ENCODE results near the gene MAP3K10.

The MAP3K10 gene

DNA sequence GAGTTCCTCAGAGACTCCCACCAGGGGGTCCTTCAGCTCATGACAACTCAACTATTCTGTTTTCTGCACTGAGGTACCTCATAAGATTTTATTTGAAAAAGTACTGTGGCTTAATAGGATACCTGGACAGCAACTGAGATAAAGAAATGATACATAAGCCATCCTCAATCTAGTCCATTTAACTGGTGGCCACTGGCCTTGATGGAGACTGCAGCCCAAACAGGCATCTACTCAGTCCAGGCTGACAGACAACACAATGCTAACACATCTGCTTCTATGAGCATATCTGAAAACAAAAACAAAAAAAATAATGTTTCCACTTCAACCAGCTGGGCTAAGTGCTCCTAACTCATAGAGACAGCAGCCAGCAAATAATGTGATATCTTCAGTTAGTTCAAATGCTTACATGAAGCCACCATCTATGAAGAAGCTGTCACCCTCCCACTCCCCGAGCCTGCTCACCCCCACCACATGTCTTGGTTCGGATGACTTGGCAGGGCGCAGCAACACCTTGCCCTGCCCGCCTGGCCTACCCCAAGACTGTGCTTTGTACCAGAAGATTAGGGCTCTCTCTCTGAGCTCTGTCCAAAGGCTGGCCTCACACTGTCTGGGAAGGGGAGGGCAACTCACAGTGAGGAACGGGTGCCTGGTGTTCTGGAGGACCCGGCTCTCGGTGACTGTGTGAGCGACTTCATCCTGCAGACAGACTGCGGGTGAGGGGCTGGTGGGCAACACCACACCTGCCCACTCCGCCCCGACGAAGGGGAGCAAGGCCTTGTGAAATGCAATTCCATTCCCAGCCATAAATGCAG, 48.4 kb downstream of the MAP3K10 start:
- TF ChIP-seq ZSCAN30 (tag by site-specific recombination; IDR thresholded peaks at IDR 0.05) (peak; percentile 97), ZNF292 (tag by site-specific recombination; IDR thresholded peaks at IDR 0.05; ENCODE audit: borderline replicate concordance, low read depth) (no peak), SCRT2 (tag by site-specific recombination; IDR thresholded peaks at IDR 0.05) (no peak), ZNF600 (tag by site-specific recombination; IDR thresholded peaks at IDR 0.05) (no peak), EGR2 (tag by site-specific recombination; IDR thresholded peaks at IDR 0.05; ENCODE audit: low read depth) (0 out of 2 replicates have a peak, but pooled peaks have one; percentile 4)
- TF ChIP-seq, protein P1, sequence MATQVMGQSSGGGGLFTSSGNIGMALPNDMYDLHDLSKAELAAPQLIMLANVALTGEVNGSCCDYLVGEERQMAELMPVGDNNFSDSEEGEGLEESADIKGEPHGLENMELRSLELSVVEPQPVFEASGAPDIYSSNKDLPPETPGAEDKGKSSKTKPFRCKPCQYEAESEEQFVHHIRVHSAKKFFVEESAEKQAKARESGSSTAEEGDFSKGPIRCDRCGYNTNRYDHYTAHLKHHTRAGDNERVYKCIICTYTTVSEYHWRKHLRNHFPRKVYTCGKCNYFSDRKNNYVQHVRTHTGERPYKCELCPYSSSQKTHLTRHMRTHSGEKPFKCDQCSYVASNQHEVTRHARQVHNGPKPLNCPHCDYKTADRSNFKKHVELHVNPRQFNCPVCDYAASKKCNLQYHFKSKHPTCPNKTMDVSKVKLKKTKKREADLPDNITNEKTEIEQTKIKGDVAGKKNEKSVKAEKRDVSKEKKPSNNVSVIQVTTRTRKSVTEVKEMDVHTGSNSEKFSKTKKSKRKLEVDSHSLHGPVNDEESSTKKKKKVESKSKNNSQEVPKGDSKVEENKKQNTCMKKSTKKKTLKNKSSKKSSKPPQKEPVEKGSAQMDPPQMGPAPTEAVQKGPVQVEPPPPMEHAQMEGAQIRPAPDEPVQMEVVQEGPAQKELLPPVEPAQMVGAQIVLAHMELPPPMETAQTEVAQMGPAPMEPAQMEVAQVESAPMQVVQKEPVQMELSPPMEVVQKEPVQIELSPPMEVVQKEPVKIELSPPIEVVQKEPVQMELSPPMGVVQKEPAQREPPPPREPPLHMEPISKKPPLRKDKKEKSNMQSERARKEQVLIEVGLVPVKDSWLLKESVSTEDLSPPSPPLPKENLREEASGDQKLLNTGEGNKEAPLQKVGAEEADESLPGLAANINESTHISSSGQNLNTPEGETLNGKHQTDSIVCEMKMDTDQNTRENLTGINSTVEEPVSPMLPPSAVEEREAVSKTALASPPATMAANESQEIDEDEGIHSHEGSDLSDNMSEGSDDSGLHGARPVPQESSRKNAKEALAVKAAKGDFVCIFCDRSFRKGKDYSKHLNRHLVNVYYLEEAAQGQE (tag by site-specific recombination; IDR thresholded peaks at IDR 0.05): 0 out of 2 replicates have a peak, but pooled peaks have one; percentile 8
- Histone ChIP-seq H3K27ac (ENCODE audit: extremely low read depth, low read depth, low read length) (0 out of 2 replicates have a peak overlapping the region, but pooled peaks have one; percentile 31), H3K4me1 (ENCODE audit: control insufficient read depth, insufficient read depth, low read length) (no peaks in the 10 kb centered on the region), H3K4me3 (ENCODE audit: low read depth, low read length) (no peak overlapping the region), H3K36me3 (ENCODE audit: control insufficient read depth in 2 of 2, insufficient read depth in 1 of 2, low read length in 2 of 2) (peaks cover 79 to 83% of the 10 kb centered on the region in 2 experiments), H3K9me3 (ENCODE audit: control insufficient read depth, insufficient read depth, low read depth, low read length) (no peaks in the 10 kb centered on the region)
- POLR2A ChIA-PET: no interaction called here
- CTCF ChIA-PET: interaction anchor here (0.6 to 2.0 kb wide), 2 partner anchors 100 to 179 kb away, joined by 3 to 5 read pairs; no protein-coding TSS in a partner anchor

DNA sequence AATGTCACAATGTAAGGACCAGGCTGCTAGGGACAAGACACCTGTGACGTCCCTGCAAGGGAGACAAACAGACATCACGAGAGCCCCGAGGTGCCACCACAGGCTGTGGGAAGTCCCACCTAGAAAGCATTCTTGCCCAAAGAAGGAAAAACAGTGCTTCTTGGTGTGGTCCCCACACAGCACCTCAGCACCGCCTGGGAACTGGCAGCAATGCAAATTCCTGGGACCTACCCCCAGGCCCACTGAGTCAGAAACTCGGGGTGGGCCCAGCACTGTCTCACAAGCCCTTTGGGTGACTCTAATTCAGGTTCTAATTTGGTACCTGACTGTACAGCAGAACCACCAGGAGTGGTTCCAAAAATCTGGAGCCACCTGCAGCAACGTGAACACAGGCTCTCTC, 49.1 kb downstream of the MAP3K10 start:
- no peak overlapping the region for H3K4me3 ChIP-seq (ENCODE audit: low read depth, low read length)
- H3K4me1 ChIP-seq (ENCODE audit: control insufficient read depth, insufficient read depth, low read length): 0 out of 2 replicates have a peak, but pooled peaks cover 2% of the 10 kb centered on the region
- no peaks in the 10 kb centered on the region for H3K9me3 ChIP-seq (ENCODE audit: control insufficient read depth, insufficient read depth, low read depth, low read length)
- peaks cover 75 to 82% of the 10 kb centered on the region in 2 experiments for H3K36me3 ChIP-seq (ENCODE audit: control insufficient read depth in 2 of 2, insufficient read depth in 1 of 2, low read length in 2 of 2)
- ChIA-PET CTCF (interaction anchor here (2.0 kb wide), 1 partner anchor 100 kb away, joined by 5 read pairs; no protein-coding TSS in a partner anchor), POLR2A (interaction anchor here (0.6 to 1.0 kb wide), 3 partner anchors 17 to 143 kb away, joined by 3 read pairs; no protein-coding TSS in a partner anchor)
- 0 out of 2 replicates have a peak overlapping the region, but pooled peaks have one; percentile 31 for H3K27ac ChIP-seq (ENCODE audit: extremely low read depth, low read depth, low read length)
- TF ChIP-seq ZNF426 (tag by site-specific recombination; IDR thresholded peaks at IDR 0.05) (no peak), SCRT2 (tag by site-specific recombination; IDR thresholded peaks at IDR 0.05) (0 out of 2 replicates have a peak, but pooled peaks have one; percentile 58)

DNA sequence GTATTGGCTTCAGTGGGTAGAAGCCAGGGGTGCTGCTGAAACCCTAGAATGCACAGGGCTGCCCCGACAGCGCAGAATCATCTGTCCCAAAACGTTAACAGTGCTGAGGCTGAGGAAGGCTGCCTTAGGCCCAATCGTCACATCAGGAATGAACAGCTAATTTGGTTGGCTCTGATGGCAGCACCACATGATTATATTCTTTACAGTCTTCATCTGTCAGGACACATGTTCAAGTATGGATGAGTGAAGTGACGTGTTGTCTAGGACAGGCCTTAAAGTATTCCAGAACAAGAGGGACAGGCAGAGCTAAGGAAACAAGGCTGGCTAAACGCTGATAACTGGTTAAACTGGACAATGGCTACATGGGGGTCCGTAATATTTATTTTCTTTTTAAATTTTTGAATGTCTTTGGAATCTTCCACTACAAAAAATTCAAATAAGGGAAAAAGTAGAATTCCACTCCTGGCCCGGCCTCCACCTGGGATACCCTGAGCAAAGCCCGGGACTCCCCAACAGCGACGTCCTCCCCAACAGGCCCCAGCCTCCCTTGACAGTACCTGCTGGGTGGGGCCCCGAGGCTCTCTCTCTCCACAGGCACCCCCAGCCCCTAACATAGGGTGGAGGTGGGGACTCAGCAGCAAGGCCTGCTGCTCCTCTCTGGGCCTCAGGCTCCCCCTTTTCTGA, 50.0 kb downstream of the MAP3K10 start:
- H3K36me3 ChIP-seq (ENCODE audit: control insufficient read depth in 2 of 2, insufficient read depth in 1 of 2, low read length in 2 of 2): peaks cover 75 to 78% of the 10 kb centered on the region in 2 experiments
- CTCF ChIA-PET: interaction anchor here (0.5 to 2.0 kb wide), 2 partner anchors 101 to 819 kb away, joined by 4 to 5 read pairs; no protein-coding TSS in a partner anchor

DNA sequence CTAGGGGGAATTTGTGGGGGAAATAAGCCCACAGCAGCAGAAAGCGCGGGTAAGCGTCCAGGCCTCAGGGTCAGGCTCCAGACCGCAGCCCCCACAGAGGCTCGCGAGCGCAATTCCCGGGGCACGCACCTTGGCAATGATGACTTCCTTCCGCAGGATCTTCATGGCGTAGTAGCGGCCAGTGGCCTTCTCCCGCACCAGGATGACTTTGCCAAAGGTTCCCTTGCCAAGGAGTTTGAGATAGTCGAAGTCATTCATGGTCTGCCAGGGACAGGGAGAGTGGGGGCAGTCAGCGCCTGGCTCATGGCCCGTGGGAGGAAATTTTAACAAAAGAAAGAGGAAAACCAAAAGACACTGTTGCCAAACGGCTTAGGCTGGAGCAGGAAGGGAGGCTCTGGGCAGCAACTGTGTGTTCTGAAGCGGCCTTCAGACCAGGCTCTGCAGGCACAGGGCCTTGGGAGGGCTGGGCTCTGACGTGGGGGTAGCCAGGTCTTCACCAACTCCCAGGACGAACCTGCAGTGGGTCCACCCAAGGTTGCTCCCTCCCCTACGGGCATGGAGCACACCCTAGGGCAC, 50.7 kb downstream of the MAP3K10 start:
- peak overlapping the region; percentile 30; the same call in 1 of the 2 replicates for H3K27ac ChIP-seq (ENCODE audit: extremely low read depth, low read depth, low read length)
- peaks cover 73 to 77% of the 10 kb centered on the region in 2 experiments for H3K36me3 ChIP-seq (ENCODE audit: control insufficient read depth in 2 of 2, insufficient read depth in 1 of 2, low read length in 2 of 2)
- H3K9me3 ChIP-seq (ENCODE audit: control insufficient read depth, insufficient read depth, low read depth, low read length): no peaks in the 10 kb centered on the region
- ChIA-PET POLR2A (no interaction called here), CTCF (interaction anchor here (2.0 kb wide), 1 partner anchor 102 kb away, joined by 5 read pairs; no protein-coding TSS in a partner anchor)
- no peak overlapping the region for H3K4me3 ChIP-seq (ENCODE audit: low read depth, low read length)
- TF ChIP-seq EGR2 (tag by site-specific recombination; IDR thresholded peaks at IDR 0.05; ENCODE audit: low read depth) (peak; percentile 44; the same call in 1 of the 2 replicates), ZNF112 (tag by site-specific recombination; IDR thresholded peaks at IDR 0.05) (no peak), ZNF133 (tag by site-specific recombination; IDR thresholded peaks at IDR 0.05) (no peak), ZFHX2 (tag by site-specific recombination; conservative IDR thresholded peaks at IDR 0.05) (peak; percentile 32; the same call in 1 of the 2 replicates)
- H3K4me1 ChIP-seq (ENCODE audit: control insufficient read depth, insufficient read depth, low read length): peaks cover 3% of the 10 kb centered on the region; the same call in 1 of the 2 replicates

More for the DNA sequence above, 50.0 kb downstream of the MAP3K10 start:
- TF ChIP-seq ZNF600 (tag by site-specific recombination; IDR thresholded peaks at IDR 0.05): peak; percentile 52; the same call in 1 of the 2 replicates
- TF ChIP-seq ZNF843 (tag by site-specific recombination; IDR thresholded peaks at IDR 0.05): no peak
- H3K9me3 ChIP-seq (ENCODE audit: control insufficient read depth, insufficient read depth, low read depth, low read length): no peaks in the 10 kb centered on the region
- H3K4me1 ChIP-seq (ENCODE audit: control insufficient read depth, insufficient read depth, low read length): 0 out of 2 replicates have a peak, but pooled peaks cover 2% of the 10 kb centered on the region
- POLR2A ChIA-PET: interaction anchor here (0.6 to 1.0 kb wide), 3 partner anchors 18 to 144 kb away, joined by 3 read pairs; no protein-coding TSS in a partner anchor
- no peak overlapping the region for H3K4me3 ChIP-seq (ENCODE audit: low read depth, low read length)
- peak overlapping the region; percentile 30; the same call in 1 of the 2 replicates for H3K27ac ChIP-seq (ENCODE audit: extremely low read depth, low read depth, low read length)
